ENCODE measurements around the gene WNT7B.

WNT7B gene

DNA sequence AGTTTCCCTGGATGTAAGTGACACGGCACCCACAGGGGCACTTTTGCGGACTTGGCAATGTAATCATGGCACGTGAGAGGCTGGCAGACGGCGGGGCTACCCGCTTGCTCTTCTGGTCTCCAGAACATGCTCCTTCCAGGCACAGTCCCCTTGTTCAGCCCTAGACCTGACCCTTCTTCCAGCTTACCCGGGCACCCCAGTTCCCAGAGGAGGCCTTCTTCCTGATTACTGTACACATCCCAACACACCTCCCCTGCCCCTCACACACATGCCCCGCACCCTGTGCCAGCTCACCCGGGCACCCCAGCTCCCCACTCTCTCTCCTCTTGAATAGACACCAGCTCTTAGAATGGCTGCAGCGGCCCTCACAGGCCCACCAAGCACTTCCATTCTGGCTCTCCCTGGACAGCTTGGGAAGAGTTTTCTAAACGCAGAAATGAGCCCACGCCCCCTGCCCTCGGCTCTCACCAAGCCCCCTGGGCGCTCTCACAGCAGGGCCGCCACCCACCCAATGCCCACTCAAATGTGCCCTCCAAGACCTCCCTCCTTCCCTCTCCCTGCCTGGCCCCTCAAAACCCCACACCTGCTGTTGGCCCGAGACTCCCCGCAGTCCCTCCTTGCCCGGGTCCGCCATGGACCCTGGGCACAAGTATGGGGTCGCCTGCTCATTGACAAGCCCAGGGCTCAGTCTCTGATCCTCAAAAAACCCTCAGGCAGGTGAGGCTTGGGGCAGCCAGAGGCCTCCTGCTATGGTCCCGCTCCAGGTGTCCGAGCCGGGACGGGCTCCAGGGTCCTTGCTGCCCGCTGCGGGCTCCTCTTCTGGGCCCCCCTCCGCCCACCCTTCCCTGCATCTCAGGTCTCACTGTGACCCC lies 88.5 kb downstream of the WNT7B start:
- no peak for DNase-seq (ENCODE audit: low read depth)

DNA sequence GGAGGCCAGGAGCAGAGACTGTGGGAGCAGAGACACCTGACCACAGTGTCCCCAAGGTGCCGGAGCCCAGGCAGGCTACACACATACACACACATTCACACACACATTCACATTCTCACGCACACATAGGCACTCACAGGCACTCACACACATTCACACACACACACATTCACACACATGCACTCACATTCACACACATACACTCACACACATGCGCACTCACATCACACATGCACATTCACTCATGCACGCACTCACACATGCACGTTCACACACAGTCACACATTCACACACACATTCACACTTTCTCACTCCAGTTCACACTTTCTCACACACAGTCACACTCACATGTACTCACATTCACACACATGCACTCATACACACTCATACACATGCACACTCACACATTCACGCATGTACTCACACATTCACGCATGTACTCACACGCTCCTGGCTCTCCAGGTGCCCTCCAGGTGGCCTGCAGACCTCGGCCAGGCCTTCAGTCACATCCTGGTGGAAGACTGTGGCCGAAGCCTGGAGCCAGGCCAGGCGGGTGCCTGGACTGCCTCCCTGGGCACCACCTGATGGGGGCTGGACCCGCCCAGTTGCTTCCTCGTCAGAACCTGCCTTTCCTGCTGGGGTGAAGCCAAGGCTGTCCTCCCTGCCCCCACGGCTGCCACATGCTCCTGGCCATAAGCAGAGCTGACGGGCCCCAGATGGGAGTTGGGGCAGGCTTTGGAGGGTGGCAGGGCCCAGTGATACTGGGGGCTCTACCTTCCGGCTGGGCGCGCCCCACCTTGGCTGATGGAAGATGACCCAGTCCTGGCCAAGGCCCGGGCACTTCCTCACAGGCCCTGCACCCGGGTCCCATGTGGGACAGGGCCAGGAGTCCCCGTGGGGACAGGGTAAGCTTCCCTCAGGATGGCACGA lies 89.5 kb downstream of the WNT7B start:
- DNase-seq (ENCODE audit: low read depth): no peak

DNA sequence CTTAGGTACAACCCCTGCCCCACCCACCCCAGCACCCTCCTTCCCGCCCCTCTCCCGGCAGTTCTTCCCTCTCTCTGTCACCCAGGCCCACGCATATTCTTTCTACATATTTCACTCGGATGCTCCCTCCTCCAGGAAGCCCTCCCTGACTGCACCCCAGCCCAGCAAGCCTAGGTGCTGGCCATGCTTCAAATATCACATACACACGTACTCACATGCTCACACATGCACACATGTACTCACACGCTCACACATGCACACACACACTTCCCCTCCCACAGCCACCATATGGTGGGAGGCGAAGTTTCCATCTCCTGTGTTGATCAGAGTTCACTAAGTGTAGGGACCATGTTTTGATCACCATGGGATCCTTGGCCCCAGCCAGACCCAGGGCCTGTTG lies 90.4 kb downstream of the WNT7B start:
- DNase-seq (ENCODE audit: low read depth): no peak

DNA sequence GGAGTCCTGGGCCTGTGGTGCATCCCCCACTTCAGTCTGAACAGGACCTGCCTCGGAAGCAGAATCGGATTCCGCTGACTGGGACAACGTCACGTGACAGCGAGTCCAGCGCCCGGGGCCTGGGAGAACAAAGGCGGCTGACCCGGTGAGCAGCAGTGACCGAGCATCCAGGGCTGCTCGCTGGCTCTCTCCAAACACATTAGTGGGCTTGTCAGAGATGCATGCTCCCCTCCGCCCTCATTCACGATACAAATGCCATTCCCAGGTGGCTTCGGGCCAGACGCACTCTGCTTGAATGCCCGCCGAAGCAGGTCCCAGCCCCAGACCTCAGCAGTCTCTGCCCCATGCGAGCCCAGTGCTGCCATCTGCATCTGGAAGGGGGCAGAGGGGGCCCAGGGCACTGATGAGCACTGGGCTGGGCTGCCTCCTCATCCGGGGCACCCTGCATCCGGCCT lies 91.0 kb downstream of the WNT7B start:
- DNase-seq (ENCODE audit: low read depth): no peak

GRCh38 chr22:45885171-45885840 lies 91.7 kb downstream of the WNT7B start:
- no peak for DNase-seq (ENCODE audit: low read depth)

DNA sequence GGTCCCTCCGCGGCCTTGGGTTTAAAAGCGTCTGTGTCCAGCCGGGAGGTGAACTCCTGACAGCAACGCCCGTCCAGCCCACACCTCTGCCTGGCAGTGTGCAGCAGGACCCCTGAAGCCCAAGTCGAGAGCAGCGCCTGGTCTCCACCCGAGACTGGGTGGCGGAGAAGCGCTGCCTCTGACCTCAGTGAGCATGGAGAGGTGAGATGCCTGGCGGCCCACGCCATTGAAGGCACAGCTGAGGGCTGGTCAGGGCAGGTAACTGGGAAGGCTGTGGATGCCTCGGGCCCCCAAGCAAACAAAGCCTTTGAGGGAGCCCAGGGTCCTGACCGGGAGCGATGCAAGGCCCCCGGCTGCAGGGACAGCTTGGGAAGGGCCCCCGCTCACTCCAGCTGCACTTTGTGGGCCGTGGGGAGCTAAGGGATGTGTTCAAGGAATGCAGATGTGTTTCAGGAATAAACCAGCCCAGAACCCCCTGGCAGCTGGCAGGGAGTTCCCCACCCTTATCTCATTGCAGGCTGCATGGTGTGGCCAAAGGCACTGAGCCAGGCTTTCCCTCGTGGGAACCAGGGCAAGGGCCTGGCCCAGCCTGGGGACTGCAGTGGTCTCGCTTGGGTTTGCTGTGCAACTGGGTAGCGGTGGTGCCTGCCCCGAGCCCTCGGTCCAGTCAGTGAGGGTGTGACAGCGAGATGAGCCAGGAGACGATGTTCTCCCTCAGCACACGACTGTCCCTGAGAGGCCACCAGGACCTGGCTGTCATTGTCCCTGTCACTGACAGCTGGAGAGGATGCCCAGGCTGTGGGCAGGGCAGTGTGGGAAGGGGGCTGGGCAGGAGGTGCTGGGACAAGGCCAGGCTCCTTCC lies 92.5 kb downstream of the WNT7B start:
- DNase-seq (ENCODE audit: low read depth): no peak

- no peak for DNase-seq (ENCODE audit: low read depth)
Measured at GRCh38 chr22:45883811-45884170, 93.2 kb downstream of the WNT7B start.

- no peak for DNase-seq (ENCODE audit: low read depth)
Measured at GRCh38 chr22:45882881-45883810, 93.8 kb downstream of the WNT7B start.

GRCh38 chr22:45881524-45881875 lies 95.5 kb downstream of the WNT7B start:
- no peak for DNase-seq (ENCODE audit: low read depth)

GRCh38 chr22:45880716-45881523 lies 96.0 kb downstream of the WNT7B start:
- DNase-seq (ENCODE audit: low read depth): no peak

DNA sequence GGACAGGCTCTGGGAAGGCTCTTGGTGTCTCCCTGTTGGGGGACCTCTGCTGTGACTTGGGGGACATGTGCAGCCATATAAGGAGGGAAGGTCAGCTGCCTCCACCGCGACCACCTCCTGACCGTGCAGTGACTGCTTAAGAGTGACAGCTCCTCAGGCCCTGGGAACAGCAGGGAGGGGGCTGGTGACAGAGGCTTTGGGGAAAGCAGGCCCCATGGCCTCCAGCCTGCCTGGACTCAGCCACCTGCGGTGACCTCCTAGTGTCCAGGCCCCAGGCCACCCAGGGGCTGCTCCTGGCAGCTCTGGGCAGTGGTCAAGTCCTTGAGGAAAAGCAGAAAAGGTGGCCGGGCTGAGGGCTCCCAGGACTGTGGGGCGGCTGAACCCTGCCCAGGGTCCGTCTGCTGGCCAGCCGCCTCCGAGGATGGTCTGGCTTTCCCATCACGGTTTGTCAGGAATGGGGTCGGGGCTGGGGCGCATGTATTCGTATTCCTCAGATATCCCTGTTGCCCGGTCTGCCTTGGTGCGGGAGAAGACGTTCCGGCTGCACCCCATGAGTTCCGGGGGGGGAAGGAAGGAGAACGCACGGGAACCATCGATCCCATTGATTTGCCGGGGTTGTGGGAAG lies 96.8 kb downstream of the WNT7B start:
- DNase-seq (ENCODE audit: low read depth): no peak

DNA sequence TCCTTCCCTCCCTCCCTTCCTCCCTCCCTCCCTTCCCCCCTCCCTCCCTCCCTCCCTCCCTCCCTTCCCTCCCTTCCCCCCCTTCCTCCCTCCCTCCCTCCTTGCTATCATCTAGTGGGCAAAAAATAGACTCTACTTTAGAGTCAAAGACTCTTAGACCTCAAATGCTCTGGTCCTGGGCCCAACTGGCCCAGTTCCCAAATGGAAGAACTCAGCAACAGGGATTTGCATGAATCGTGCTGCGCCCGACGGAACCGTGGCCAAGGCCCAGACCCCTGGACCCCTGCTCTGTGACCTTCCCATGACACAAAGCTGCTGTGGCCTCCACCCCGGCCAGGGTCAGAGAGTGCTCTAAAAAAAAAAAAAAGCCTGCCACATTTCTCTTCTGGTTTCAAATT lies 97.4 kb downstream of the WNT7B start:
- no peak for DNase-seq (ENCODE audit: low read depth)

GRCh38 chr22:45878901-45879551 lies 97.9 kb downstream of the WNT7B start:
- no peak for DNase-seq (ENCODE audit: low read depth)

GRCh38 chr22:45878051-45878781 lies 98.7 kb downstream of the WNT7B start:
- no peak for DNase-seq (ENCODE audit: low read depth)

- no peak for DNase-seq (ENCODE audit: low read depth)
Measured at GRCh38 chr22:45877651-45878050, 99.3 kb downstream of the WNT7B start.

GRCh38 chr22:45877036-45877380 lies 100.0 kb downstream of the WNT7B start:
- DNase-seq (ENCODE audit: low read depth): no peak

DNA sequence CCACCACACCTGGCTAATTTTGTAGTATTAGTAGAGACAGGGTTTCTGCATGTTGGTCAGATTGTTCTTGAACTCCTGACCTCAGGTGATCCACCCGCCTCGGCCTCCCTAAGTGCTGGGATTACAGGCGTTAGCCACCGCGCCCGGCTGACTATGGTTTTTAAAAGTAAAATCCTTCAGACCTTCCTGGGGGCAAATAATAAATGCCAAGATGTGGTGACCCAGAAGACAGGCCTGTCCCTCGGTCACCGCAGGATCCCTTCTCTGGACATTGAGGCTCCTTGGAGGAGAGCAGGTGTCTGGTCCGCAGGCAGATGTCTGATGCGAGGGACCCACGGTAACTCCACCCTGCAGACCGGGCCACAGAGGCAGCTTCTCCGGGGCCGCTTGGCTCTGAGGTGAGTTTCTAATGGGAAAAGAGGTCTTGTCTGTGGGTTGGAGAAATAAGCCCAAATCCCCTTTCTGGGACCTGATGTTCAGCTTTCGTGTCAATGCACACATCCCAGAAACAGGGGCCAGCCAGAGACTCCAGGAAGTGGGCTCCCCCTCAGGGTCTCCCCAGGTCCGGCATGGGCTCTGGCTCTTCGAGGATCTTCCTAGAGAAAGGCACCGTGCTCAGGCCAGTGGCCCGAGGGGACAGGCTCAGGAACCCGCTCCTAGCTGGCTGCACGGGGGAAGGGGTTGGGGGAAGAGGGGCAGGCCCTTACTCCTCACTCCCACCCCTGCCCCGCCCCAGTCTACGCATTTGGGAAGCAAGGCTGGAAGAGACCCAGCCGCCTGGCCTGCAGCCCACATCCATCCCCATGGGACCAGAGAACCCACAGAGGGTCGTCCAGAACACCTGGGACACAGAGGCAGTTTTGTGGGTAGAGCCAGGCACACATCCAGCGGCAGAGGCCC lies 100.6 kb downstream of the WNT7B start:
- no peak for DNase-seq (ENCODE audit: low read depth)
